K562 (cell line): ENCODE measurements around the gene TIFAB. TPM values are rescaled to one million over a fixed set of nuclear protein-coding genes. Genes with fewer than 3 reads are reported as not detected.

Experiments
- ARHGAP35 ChIP-seq: fragments of 450-650 bp; IDR thresholded peaks from 2 replicates; pipeline ENCODE4 v1.6.1; 2018; ENCODE audit not compliant: partially characterized antibody
- CHD4 ChIP-seq: fragments of 200-600 bp; sonication (generic); IDR thresholded peaks from 3 replicates; pipeline ENCODE4 v1.6.1; 2012; ENCODE audit warnings: low read depth, mild to moderate bottlenecking, mixed read lengths, low read length, inconsistent platforms; ENCODE audit not compliant: insufficient read depth, insufficient replicate concordance, poor library complexity, severe bottlenecking
- ELF4 ChIP-seq: fragments of 450-650 bp; formaldehyde crosslinking; IDR thresholded peaks from 2 replicates; pipeline ENCODE4 v1.4.0; 2022; ENCODE audit warnings: missing genetic modification characterization
- HDGF ChIP-seq: fragments of 450-650 bp; IDR thresholded peaks from 2 replicates; pipeline ENCODE4 v1.6.1; 2016
- HLTF ChIP-seq: fragments of 450-650 bp; IDR thresholded peaks from 2 replicates; pipeline ENCODE4 v1.6.1; 2016
- JUND ChIP-seq, 2 experiments: IDR thresholded peaks; 2 replicates in 1 of 2; 3 replicates in 1 of 2; pipeline ENCODE4 v1.6.1; 2011; ENCODE audit warnings: borderline replicate concordance in 2 of 2, low read depth in 2 of 2, low read length in 2 of 2, improper control_type of control experiment in 1 of 2, missing biosample characterization in 1 of 2, missing genetic modification characterization in 1 of 2, missing genetic modification reagents in 1 of 2
- KHSRP ChIP-seq: fragments of 450-650 bp; IDR thresholded peaks from 2 replicates; pipeline ENCODE4 v1.6.1; 2017
- NR2C2 ChIP-seq, 2 experiments: fragments of 200-800 bp in 1 of 2; sonication (Bioruptor generic) in 1 of 2; sonication (generic) in 1 of 2; formaldehyde crosslinking in 1 of 2; IDR thresholded peaks; 2 replicates each; pipeline versions ENCODE4 v1.6.1 to v1.8.0; 2016 to 2022; ENCODE audit warnings: mild to moderate bottlenecking in 1 of 2, missing compliant biosample characterization in 1 of 2, missing genetic modification characterization in 1 of 2, missing genetic modification reagents in 1 of 2
- NR4A1 ChIP-seq, 2 experiments: fragments of 250-450 bp in 1 of 2; fragments of 450-650 bp in 1 of 2; sonication (Bioruptor Pico) in 1 of 2; IDR thresholded peaks; 2 replicates each; pipeline versions ENCODE4 v1.4.0 to v1.6.1; 2016 to 2020; ENCODE audit warnings: mild to moderate bottlenecking in 2 of 2, missing compliant biosample characterization in 1 of 2, missing genetic modification characterization in 1 of 2, moderate library complexity in 1 of 2
- PHB2 ChIP-seq: fragments of 450-650 bp; IDR thresholded peaks from 2 replicates; pipeline ENCODE4 v1.6.1; 2017; ENCODE audit warnings: low read depth
- POLR2AphosphoS2 ChIP-seq: IDR thresholded peaks from 2 replicates; pipeline ENCODE4 v1.6.1; 2012; ENCODE audit warnings: low read length, improper control_type of control experiment
- ZEB2 ChIP-seq: fragments of 450-650 bp; IDR thresholded peaks from 2 replicates; pipeline ENCODE4 v1.6.1; 2016
- polyA plus RNA-seq, 8 experiments: library from polyadenylated mRNA; depleted of rRNA in 4 of 8; stranded (reverse) in 5 of 8; unstranded in 3 of 8; fragments of >200 nt; fragmentation: Nextera tagmentation in 2 of 8; fragmentation: Illumina TruSeq in 1 of 8; extraction: Ambion mirVana in 2 of 8; extraction: Trizol in 1 of 8; gene quantifications; 2 replicates each; pipeline versions ENCODE4 v1.2.1 to v1.2.3, GENCODE V29; 2011 to 2014; ENCODE audit warnings: inconsistent platforms in 1 of 8, missing spikeins in 1 of 8
- total RNA-seq, 7 experiments: library from RNA; depleted of rRNA in 6 of 7; stranded (reverse); fragments of >200 nt in 6 of 7; fragmentation: Illumina TruSeq in 2 of 7; extraction: Trizol in 2 of 7; gene quantifications; 2 replicates each; pipeline versions ENCODE4 v1.2.1 to v1.2.3, GENCODE V29; 2011 to 2021; ENCODE audit warnings: low replicate concordance in 1 of 7
- TF ChIP-seq, protein P1 (sequence below), 2 experiments: fragments of 250-450 bp in 1 of 2; fragments of 450-650 bp in 1 of 2; sonication (Bioruptor Pico) in 1 of 2; IDR thresholded peaks; 2 replicates each; pipeline versions ENCODE4 v1.6.1 to v1.8.0; 2016 to 2021; ENCODE audit warnings: mild to moderate bottlenecking in 2 of 2, moderate library complexity in 2 of 2, missing compliant biosample characterization in 1 of 2, missing genetic modification characterization in 1 of 2
- TF ChIP-seq, protein P2 (sequence below): sonication (generic); formaldehyde crosslinking; IDR thresholded peaks from 2 replicates; pipeline ENCODE4 v1.8.0; 2022; ENCODE audit warnings: mild to moderate bottlenecking, missing genetic modification reagents
- TF ChIP-seq, protein P3 (sequence below): fragments of 450-650 bp; IDR thresholded peaks from 2 replicates; pipeline ENCODE4 v1.6.1; 2016; ENCODE audit warnings: antibody characterized with exemption
- TF ChIP-seq, protein P4 (sequence below): sonication (generic); formaldehyde crosslinking; IDR thresholded peaks from 2 replicates; pipeline ENCODE4 v1.8.0; 2023; ENCODE audit warnings: mild to moderate bottlenecking, missing genetic modification reagents
- TF ChIP-seq, protein P5 (sequence below): fragments of 450-650 bp; IDR thresholded peaks from 2 replicates; pipeline ENCODE4 v1.7.0; 2016; ENCODE audit warnings: borderline replicate concordance
- TF ChIP-seq, protein P6 (sequence below): fragments of 450-650 bp; IDR thresholded peaks from 2 replicates; pipeline ENCODE4 v1.6.1; 2016; ENCODE audit warnings: borderline replicate concordance

TIFAB gene
- total and polyA plus RNA-seq, 9 of the 15 experiments (the other 6 are each of a cell fraction or from before 2014, with no cell fraction given) = not detected

DNA sequence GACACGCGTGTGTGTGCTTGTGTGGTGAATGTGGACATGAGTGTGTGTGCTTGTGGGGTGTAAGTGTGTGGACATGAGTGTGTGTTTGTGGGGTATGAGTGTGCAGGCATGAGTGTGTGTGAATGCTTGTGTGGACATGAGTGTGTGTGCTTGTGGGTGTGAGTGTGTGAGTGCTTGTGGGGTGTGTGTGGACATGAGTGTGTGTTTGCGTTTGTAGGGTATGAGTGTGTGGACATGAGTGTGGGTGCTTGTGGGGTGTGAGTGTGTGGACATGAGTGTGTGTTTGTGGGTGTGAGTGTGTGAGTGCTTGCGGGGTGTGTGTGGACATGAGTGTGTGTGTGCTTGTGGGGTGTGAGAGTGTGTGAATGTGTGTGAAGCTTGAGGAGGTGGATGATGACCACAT, 29.8 kb upstream of the TIFAB start (continued):
- TF ChIP-seq, protein P1, sequence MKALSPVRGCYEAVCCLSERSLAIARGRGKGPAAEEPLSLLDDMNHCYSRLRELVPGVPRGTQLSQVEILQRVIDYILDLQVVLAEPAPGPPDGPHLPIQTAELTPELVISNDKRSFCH (CRISPR knock-in tag; IDR thresholded peaks at IDR 0.05) = no peak
- TF ChIP-seq, protein P1 (tag; IDR thresholded peaks at IDR 0.05) = no peak
- TF ChIP-seq, protein P2, sequence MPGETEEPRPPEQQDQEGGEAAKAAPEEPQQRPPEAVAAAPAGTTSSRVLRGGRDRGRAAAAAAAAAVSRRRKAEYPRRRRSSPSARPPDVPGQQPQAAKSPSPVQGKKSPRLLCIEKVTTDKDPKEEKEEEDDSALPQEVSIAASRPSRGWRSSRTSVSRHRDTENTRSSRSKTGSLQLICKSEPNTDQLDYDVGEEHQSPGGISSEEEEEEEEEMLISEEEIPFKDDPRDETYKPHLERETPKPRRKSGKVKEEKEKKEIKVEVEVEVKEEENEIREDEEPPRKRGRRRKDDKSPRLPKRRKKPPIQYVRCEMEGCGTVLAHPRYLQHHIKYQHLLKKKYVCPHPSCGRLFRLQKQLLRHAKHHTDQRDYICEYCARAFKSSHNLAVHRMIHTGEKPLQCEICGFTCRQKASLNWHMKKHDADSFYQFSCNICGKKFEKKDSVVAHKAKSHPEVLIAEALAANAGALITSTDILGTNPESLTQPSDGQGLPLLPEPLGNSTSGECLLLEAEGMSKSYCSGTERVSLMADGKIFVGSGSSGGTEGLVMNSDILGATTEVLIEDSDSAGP (CRISPR knock-in tag) = 0 out of 2 replicates have a peak, but pooled peaks have one; percentile 41
- peak; percentile 63; the same call in 1 of the 2 replicates for TF ChIP-seq PHB2
- TF ChIP-seq, protein P3, sequence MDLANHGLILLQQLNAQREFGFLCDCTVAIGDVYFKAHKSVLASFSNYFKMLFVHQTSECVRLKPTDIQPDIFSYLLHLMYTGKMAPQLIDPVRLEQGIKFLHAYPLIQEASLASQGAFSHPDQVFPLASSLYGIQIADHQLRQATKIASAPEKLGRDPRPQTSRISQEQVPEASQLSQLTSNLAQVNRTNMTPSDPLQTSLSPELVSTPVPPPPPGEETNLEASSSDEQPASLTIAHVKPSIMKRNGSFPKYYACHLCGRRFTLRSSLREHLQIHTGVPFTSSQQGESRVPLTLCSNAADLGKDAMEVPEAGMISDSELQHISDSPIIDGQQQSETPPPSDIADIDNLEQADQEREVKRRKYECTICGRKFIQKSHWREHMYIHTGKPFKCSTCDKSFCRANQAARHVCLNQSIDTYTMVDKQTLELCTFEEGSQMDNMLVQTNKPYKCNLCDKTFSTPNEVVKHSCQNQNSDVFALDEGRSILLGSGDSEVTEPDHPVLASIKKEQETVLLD = 0 out of 2 replicates have a peak, but pooled peaks have one; percentile 36
- no peak for TF ChIP-seq NR4A1 (CRISPR knock-in tag; IDR thresholded peaks at IDR 0.05)
- TF ChIP-seq NR4A1 (tag; IDR thresholded peaks at IDR 0.05) = no peak
- 0 out of 2 replicates have a peak, but pooled peaks have one; percentile 12 for TF ChIP-seq NR2C2 (CRISPR knock-in tag; IDR thresholded peaks at IDR 0.05)
- peak; percentile 38 for TF ChIP-seq NR2C2 (tag; IDR thresholded peaks at IDR 0.05)
- no peak for TF ChIP-seq JUND (IDR thresholded peaks at IDR 0.05; ENCODE audit: borderline replicate concordance, low read depth, low read length)
- TF ChIP-seq JUND (tag; IDR thresholded peaks at IDR 0.05; ENCODE audit: borderline replicate concordance, low read depth, low read length) = peak; percentile 8; the same call in 1 of the 3 replicates
- TF ChIP-seq ZEB2 = 0 out of 2 replicates have a peak, but pooled peaks have one; percentile 28
- 0 out of 2 replicates have a peak, but pooled peaks have one; percentile 61 for TF ChIP-seq HLTF
- 0 out of 2 replicates have a peak, but pooled peaks have one; percentile 11 for TF ChIP-seq KHSRP
- TF ChIP-seq, protein P4, sequence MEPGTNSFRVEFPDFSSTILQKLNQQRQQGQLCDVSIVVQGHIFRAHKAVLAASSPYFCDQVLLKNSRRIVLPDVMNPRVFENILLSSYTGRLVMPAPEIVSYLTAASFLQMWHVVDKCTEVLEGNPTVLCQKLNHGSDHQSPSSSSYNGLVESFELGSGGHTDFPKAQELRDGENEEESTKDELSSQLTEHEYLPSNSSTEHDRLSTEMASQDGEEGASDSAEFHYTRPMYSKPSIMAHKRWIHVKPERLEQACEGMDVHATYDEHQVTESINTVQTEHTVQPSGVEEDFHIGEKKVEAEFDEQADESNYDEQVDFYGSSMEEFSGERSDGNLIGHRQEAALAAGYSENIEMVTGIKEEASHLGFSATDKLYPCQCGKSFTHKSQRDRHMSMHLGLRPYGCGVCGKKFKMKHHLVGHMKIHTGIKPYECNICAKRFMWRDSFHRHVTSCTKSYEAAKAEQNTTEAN (CRISPR knock-in tag) = peak; percentile 88
- TF ChIP-seq POLR2AphosphoS2 = no peak
- peak; percentile 32 for TF ChIP-seq CHD4
- peak; percentile 35; the same call in 1 of the 2 replicates for TF ChIP-seq ELF4 (CRISPR knock-in tag)
- TF ChIP-seq ARHGAP35 = peak; percentile 45
- TF ChIP-seq, protein P5, sequence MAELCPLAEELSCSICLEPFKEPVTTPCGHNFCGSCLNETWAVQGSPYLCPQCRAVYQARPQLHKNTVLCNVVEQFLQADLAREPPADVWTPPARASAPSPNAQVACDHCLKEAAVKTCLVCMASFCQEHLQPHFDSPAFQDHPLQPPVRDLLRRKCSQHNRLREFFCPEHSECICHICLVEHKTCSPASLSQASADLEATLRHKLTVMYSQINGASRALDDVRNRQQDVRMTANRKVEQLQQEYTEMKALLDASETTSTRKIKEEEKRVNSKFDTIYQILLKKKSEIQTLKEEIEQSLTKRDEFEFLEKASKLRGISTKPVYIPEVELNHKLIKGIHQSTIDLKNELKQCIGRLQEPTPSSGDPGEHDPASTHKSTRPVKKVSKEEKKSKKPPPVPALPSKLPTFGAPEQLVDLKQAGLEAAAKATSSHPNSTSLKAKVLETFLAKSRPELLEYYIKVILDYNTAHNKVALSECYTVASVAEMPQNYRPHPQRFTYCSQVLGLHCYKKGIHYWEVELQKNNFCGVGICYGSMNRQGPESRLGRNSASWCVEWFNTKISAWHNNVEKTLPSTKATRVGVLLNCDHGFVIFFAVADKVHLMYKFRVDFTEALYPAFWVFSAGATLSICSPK = peak; percentile 61; the same call in 1 of the 2 replicates
- TF ChIP-seq, protein P6, sequence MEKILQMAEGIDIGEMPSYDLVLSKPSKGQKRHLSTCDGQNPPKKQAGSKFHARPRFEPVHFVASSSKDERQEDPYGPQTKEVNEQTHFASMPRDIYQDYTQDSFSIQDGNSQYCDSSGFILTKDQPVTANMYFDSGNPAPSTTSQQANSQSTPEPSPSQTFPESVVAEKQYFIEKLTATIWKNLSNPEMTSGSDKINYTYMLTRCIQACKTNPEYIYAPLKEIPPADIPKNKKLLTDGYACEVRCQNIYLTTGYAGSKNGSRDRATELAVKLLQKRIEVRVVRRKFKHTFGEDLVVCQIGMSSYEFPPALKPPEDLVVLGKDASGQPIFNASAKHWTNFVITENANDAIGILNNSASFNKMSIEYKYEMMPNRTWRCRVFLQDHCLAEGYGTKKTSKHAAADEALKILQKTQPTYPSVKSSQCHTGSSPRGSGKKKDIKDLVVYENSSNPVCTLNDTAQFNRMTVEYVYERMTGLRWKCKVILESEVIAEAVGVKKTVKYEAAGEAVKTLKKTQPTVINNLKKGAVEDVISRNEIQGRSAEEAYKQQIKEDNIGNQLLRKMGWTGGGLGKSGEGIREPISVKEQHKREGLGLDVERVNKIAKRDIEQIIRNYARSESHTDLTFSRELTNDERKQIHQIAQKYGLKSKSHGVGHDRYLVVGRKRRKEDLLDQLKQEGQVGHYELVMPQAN = peak; percentile 54
- peak; percentile 95 for TF ChIP-seq HDGF
